ENCODE results near the gene EEPD1.

The EEPD1 gene

GRCh38 chr7:36157527-36158320, 4.7 kb downstream of the EEPD1 start:
- no peak for DNase-seq

GRCh38 chr7:36158321-36158605, 5.2 kb downstream of the EEPD1 start:
- DNase-seq, result no peak

DNA sequence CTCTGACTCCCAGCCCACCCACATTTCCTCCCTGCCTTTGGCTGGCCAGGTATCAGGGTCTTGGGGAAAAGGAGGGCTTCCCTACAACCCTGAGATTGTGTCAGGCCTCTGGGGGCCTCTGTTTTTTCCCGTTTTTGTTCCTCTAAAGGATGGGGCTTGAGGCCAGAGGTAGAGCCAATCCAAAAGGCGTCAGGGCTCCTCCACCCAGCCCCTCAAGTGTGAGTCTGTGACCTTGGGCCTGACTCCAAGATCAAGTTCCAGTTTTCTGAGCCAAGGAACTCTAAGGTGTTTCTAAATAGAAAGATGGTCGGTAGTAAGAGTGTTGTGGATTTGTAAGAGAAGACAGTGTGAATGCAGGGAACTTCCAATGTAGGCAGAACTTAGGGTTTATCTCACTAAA, 6.6 kb downstream of the EEPD1 start:
- no peak for DNase-seq

DNA sequence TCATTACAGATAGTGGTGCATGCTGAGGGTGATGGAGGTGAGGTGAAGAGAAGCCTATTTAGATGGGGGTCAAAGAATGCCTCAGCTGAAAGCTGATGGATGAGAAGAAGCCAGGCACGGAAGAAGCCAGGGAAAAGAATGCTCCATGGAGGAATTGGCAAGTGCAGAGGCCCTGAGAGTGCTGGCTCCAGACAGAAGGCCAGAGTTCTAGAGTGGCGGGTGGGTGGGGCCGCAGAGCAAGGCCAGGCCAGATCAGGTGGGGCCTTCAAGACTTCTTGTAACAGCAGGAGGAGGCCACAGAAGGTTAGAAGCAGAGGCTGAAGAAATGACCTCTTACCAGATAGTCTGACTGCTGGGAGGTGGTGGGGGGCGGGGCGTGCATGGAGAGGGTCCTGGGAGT, 7.3 kb downstream of the EEPD1 start:
- no peak for DNase-seq

GRCh38 chr7:36161996-36162395, 8.9 kb downstream of the EEPD1 start:
- no peak for DNase-seq

- no peak for DNase-seq
Measured at GRCh38 chr7:36165059-36165458, 12.0 kb downstream of the EEPD1 start.

DNA sequence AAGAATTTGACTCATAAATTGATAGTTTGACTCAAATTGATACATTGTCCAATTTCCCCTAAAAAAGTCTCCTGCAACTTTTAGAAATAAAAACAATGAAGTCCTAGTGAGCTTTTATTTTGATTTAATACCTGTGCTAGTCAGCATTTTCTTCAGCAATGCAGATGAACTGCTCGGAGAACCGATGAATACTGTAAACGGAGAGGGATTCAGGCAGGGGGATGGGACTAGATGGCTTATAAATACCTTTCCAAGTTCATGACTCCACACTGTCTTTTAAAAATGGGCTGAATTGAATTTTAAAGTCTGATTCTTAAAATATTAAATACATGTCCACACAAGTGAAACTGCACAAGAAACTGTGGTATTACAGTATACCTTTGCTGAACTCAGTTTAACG, 12.7 kb downstream of the EEPD1 start:
- no peak for DNase-seq

- DNase-seq, result no peak
Measured at GRCh38 chr7:36167403-36168050, 14.5 kb downstream of the EEPD1 start.

DNA sequence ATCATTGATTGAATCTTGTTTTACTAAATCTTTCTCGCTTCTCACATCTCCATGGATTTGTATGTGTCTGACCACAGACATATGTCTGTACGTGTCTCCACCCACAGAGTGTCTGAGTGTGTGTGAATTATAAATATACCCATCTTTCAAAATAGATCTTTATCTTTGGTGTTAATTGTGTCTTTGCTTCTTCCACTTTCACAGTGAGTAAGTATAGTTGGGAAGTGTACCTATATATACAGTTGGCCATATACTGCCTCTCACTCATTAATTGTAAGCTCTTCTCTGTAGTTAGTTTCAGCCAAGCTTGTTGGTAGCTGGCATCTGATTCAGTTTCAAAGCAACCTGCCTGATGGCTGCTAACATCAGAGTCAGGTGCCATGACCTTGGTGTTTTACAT, 18.4 kb downstream of the EEPD1 start:
- DNase-seq, result no peak

DNA sequence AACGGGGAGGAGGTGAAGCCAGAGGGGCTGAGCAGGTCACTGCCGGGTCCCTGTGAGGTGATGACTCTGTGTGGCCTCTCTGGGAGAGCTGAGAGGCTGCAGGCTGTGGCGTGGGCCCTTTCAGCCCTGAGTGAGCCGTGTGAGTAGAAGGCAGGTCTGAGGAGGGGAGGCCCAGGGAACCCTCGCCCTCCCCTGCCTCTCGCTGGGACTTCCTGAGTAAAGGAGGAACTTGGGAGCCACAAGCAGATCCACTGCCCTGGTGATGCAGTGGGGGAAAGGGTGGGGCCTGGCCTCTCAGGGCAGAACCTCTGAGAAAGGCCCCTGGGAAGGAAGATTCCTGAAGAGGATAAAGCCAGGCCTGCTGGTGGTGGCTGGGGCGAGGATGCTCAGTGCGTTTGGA, 22.8 kb downstream of the EEPD1 start:
- no peak for DNase-seq

DNA sequence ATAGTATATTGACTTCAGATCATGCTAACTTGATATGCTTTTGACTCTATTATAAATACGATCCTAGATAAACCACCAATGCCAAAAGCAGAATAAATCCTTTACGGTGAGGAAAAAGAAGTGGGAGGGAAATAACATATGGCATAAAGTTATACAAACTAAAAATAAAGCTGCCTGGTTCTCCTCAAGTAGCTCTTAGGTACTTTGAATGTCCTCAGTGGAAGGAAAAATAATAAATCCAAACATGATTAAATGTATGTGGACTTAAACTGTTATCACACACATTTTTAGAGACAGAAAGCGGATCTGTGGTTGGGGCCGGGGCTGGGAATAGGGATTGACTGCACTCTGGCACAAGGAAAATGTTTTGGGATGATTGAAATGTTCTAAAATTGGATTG, 23.6 kb downstream of the EEPD1 start:
- no peak for DNase-seq

DNA sequence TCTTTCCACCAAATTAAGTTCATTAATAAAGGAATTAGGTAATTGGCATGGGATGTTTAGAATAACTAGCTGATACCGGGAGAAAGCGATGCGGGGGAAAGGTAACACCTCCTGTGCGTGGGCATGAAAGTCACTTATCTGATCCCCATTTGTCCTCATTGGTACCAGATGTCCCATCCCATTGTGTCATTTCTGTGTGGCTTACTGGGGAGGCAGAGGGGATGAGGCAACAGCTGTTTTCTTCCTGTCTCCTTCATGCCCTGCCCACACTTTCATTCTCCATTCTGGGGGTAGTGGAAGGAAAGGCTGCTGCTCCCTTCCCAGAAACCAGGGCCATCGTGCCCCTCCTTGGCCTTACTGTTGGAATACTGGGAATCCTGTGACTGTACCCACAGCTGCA, 27.1 kb downstream of the EEPD1 start:
- DNase-seq, result no peak

- no peak for DNase-seq
Measured at GRCh38 chr7:36181668-36182067, 28.6 kb downstream of the EEPD1 start.

DNA sequence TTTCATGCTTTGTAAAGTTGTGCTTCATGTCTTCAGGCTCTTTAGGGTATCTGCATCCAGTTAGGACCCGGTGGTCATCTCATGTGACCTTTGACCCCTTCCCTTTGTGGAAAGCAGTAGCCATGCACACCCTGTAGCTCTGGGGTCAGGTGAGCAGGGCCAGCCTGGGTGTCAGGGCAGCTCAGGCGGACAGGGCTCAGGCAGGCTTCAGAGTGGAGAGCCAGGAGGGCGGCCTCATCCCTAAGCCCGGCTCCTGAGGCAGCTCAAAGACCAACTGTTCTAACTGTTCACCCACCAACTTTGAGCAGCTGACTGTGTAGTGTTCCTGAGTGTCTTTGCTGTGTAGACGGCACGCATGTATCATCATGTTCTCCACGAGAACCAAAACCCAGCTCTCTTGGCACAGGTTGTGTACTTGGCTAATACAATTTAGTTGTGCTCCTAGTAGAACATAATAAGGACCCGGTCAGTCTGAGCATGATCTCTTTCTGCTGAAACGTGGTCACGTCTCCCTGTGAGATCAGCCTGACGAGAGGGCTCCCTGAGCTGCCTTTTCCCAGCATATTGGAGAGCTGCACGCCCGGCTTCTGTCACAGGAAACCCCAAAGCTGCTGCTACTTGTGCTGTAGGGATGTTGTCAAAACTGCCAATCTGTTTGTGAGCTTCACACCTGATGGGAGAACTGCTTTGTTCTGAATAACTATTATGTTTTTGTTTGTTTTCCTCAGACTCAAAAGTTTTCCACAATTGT, 30.0 kb downstream of the EEPD1 start:
- no peak for DNase-seq

- DNase-seq, result no peak
Measured at GRCh38 chr7:36185092-36185491, 32.0 kb downstream of the EEPD1 start.

DNA sequence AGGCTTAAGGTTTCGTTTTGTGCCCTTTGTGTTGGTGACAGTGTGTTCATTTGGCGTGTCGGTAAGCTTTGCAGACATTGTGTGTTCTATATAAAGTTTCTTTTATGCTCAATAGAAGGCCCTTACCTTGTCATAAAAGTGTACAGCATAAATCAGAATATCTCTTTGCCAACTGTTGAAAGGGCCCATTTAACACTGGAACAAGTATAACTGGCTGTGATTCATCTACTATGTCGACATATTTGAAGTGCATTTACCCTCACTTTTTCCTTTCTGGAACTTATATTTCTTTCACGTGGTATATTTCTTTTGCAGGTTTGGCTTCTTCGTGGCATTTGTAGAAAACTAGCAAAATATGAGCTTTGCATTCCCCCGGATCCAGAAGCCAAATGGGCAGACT, 32.7 kb downstream of the EEPD1 start:
- DNase-seq, result no peak

DNA sequence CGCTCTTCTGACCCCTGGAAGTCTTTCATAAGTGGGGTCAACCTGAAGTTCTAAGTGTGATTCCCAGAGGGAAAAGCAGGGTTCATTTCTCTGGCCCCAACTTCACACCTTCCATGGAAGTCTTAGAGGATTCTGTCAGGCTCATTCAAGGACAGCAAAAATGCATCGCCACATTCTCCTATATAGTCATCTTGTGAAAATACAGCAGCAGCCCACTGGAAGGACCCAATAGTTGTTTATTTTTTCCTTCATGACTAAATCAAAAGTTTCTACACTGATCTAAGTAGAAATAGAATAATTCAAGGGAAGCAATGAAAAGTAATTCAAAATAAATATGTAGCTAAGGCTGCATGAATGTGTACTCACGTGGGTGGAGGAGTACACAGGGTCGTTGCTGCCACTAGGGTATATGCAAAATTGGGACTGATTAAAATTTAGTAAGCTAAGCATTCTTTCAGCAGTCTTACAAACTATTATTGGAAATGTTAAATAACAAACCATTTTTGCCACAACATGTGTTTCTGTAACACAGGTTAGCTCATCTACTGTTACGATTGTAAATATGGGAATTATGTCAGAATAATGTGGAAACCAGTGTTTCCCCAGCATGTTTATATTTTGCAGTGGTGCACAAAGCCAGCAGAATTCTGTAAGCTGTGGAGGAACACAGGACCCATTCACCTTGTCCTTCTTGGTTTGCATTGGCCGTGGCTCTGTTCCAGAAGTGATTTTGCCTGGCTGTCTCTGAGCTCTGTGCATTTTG, 33.5 kb downstream of the EEPD1 start:
- DNase-seq, result no peak

DNA sequence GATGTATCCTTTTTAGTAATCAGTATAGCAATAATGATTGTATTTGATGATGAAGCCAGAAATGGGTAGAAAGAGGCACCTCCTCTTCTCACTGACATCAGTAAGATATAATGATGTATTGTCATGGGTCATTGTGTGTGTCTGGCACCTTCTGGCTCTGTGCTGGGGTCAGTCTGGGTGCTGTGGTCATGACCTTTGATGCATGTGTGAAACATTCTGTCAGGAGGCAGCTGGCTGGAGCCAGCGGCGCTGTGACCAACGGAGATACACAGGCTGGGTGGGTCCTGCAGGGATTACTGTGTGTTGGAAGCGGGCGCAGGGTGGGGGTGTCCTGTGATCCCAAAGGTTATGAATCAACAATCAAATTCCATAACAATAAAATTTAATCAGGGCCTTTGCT, 35.2 kb downstream of the EEPD1 start:
- no peak for DNase-seq

DNA sequence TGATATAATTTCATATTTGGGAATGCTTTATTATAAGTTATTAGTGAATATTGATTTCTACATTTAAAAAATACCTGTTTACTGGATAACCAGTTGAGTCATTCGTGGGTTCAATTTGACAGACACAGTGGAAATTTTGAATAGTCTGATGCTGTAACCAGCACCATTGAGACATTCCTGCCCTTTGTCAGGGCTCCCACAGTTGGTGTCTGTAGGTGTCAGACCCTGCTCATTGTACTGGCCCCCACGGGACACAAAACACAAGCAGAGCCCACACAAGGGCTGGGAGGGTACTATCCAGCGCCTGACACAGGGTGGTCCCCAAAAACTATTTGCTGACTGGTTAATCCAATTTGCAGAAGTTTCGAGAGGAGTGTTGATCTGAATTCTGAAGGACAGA, 35.9 kb downstream of the EEPD1 start:
- no peak for DNase-seq

DNA sequence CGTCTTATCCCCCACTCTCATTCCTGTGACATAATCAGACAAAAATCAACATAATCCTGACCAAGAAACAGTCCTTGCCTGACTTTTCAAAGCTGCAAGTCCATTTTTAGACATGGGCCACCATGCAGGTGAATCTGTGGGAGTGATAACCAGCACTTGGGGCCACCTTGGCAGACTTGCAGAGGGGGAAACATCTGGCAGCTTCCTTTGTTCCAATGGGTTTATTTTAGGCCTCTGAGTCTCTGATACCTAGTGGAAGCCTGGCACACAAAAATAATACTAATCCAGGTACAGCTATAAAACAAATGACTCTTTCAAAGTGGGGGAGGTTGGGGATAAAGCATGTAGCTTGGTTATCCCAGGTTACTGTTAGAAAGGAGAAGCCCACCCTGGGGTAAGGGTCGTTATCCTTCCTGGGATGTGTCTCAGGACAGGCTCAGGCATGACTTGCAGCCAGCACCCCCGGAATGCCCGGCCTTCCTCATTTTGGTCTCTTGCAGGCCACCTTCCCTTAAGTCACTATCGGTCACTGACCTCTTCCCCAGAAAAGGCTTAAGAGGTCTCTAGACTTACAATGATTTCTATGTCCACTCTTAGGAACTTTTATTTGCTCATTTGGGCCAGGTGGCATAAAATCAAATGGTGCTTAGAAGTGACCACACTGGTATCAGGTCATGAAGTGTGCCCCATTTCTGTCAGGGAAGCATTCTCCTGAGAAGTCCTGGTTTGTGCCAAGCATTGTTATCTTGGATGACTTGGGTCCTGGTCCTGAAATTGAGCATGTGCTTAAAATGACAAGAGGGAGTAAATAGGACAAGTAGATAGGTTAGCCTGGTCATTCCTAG, 37.6 kb downstream of the EEPD1 start:
- no peak for DNase-seq

DNA sequence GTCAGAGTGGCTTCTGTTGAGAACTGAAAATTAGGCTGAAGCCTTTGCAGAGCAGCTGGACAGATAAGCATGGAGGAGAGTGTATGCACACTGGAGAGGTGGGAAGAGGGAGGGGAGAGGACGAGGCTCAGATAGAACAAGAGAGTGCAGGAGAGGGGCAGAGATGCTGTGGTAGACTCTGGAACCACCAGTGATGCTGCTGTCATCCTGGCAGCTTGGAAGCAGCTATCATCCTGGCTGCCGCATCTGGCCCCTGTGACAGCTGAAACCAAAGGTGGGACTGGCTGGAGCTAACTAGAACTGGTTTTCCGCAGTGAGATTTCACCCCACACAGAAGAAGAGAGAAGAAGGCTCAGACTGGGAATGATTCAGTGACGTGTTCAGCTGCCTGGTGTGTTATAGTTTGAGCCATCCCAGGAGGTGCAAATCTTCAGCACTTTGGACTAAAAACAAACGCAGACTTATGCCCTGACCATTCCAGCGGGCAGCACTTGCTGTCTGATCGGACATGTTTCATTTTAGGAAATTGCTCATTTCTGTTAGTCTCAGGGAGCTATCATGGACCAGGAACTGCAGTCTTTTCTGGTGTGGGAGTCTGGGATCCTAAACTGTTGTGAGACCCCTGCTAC, 38.4 kb downstream of the EEPD1 start:
- DNase-seq, result no peak
